CD4-positive, alpha-beta T cell (primary cell): ENCODE results near the gene VPS8. TPM values are rescaled to one million over a fixed set of nuclear protein-coding genes. Genes with fewer than 3 reads are reported as not detected.

Experiments
- ATAC-seq: fragments of 200-7000 bp; cut with Tn5 transposase; one replicate; pipeline ENCODE4 v1.10.0; 2022; ENCODE audit warnings: mild to moderate bottlenecking; ENCODE audit not compliant: poor library complexity
- CTCF ChIA-PET: fragments of 350-600 bp; sonication (Branson Sonifier 250); formaldehyde crosslinking; loops from one replicate; lab custom pipeline; 2021; ENCODE audit warnings: antibody characterized with exemption, inconsistent platforms; lab: Charles Lee
- POLR2A ChIA-PET: fragments of 350-600 bp; sonication (Branson Sonifier 250); formaldehyde crosslinking; loops from one replicate; lab custom pipeline; 2021; ENCODE audit warnings: antibody characterized with exemption, inconsistent platforms; lab: Charles Lee
- DNase-seq, 14 experiments: peaks; one replicate each; pipeline ENCODE4 v3.0.0-alpha.2; 2013 to 2020; ENCODE audit warnings: mixed read lengths in 2 of 14
- H3K27ac ChIP-seq, 2 donors: one replicate each; pipeline versions ENCODE4 v1.5.1 to v1.7.0; 2013; ENCODE audit warnings: low read length in 2 of 2, low read depth in 1 of 2, mild to moderate bottlenecking in 1 of 2
- H3K27me3 ChIP-seq, 2 experiments: 1 replicate in 1 of 2; 2 replicates in 1 of 2; pipeline versions ENCODE4 v1.6.1 to v1.7.0; 2013; ENCODE audit warnings: low read length in 2 of 2, control low read depth in 1 of 2, mild to moderate bottlenecking in 1 of 2, moderate library complexity in 1 of 2; ENCODE audit not compliant: insufficient read depth in 2 of 2, control insufficient read depth in 1 of 2
- H3K36me3 ChIP-seq: one replicate; pipeline ENCODE4 v1.6.1; 2013; ENCODE audit warnings: low read length, control low read depth; ENCODE audit not compliant: insufficient read depth
- H3K4me1 ChIP-seq: one replicate; pipeline ENCODE4 v1.6.1; 2013; ENCODE audit warnings: low read length, control low read depth; ENCODE audit not compliant: insufficient read depth
- H3K4me3 ChIP-seq: one replicate; pipeline ENCODE4 v1.5.1; 2013; ENCODE audit warnings: mild to moderate bottlenecking, low read length, moderate library complexity
- H3K9me3 ChIP-seq, 2 experiments: 1 replicate in 1 of 2; 2 replicates in 1 of 2; pipeline versions ENCODE4 v1.6.1 to v1.7.0; 2013; ENCODE audit warnings: low read length in 2 of 2, mild to moderate bottlenecking in 2 of 2, control low read depth in 1 of 2, moderate library complexity in 1 of 2; ENCODE audit not compliant: control insufficient read depth in 1 of 2, insufficient read depth in 1 of 2
- H3K27ac Mint-ChIP-seq: one replicate; pipeline ENCODE4 v1.8.0; 2020; ENCODE audit warnings: mixed read lengths
- H3K27me3 Mint-ChIP-seq: one replicate; pipeline ENCODE4 v1.8.0; 2021; ENCODE audit warnings: mixed read lengths
- H3K36me3 Mint-ChIP-seq: one replicate; pipeline ENCODE4 v1.8.0; 2021; ENCODE audit warnings: low read depth, mixed read lengths
- H3K4me1 Mint-ChIP-seq: one replicate; pipeline ENCODE4 v1.8.0; 2021; ENCODE audit warnings: low read depth, mixed read lengths
- H3K4me3 Mint-ChIP-seq: one replicate; pipeline ENCODE4 v1.8.0; 2020; ENCODE audit warnings: mild to moderate bottlenecking, mixed read lengths
- H3K9me3 Mint-ChIP-seq: one replicate; pipeline ENCODE4 v1.8.0; 2020; ENCODE audit warnings: mixed read lengths
- CTCF ChIP-seq: fragments of 200-600 bp; IDR thresholded peaks from one replicate; pipeline ENCODE4 v1.8.0; 2022; ENCODE audit warnings: antibody characterized with exemption, mild to moderate bottlenecking
- intact Hi-C, 2 experiments: fragments of 100-400 bp; cut with DNase I in 1 of 2; cut with micrococcal nuclease in 1 of 2; formaldehyde crosslinking; loops; one replicate each; pipeline versions ENCODE4 v1.15.1 to v1.9.0; 2023 to 2025; cut with DNase I, micrococcal nuclease
- total RNA-seq, 174 experiments: library from RNA in 2 of 174; stranded (reverse) in 2 of 174; gene quantifications; one replicate each; pipeline ENCODE4 v1.2.3 and lab custom pipeline; 2021 to 2026

Gene VPS8
- total RNA-seq, 2 experiments from 2014 or later, result 56.8 to 61.2 TPM

DNA sequence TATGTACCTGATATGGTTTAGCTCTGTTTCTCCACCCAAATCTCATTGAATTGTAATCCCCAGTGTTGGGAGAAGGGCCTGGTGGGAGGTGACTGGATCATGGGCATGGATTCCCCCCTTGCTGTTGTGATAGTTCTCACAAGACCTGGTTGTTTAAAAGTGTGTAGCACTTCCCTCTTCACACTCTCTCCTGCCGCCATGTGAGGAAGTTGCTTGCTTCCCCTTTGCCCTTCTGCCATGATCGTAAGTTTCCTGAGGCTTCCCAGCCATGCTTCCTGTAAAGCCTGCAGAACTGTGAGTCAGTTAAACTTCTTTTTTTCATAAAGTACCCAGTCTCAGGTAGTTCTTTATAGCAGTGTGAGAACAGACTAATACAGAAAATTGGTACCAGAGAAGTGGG, 247.8 kb downstream of the VPS8 start:
- CTCF ChIA-PET, result no interaction called here

DNA sequence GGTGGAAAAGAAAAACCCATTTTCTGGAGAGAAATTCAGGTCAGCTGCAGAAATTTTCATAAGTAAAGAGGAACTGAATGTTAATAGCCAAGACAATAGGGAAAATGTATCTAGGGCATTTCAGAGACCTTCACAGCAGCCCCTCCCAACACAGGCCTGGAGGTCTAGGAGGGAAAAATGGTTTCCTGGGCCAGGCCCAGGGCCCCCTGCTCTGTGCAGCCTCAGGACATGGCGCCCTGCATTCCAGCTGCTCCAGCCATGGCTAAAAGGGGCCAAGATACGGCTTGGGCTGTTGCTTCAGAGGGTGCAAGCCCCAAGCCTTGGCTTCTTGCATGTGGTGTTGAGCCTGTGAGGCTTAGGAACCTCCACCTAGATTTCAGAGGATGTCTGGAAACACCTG, 248.7 kb downstream of the VPS8 start:
- Histone ChIP-seq H3K4me3 (no peak overlapping the region), H3K36me3 (no peaks in the 10 kb centered on the region), H3K9me3 (peaks cover 31 to 36% of the 10 kb centered on the region in 2 experiments), H3K27ac (no peak overlapping the region), H3K4me1 (no peaks in the 10 kb centered on the region), H3K27me3 (peaks cover 0 to 2% of the 10 kb centered on the region in 2 experiments)
- no peaks in the 10 kb centered on the region for H3K4me1 Mint-ChIP-seq
- H3K4me3 Mint-ChIP-seq, result no peak overlapping the region
- intact Hi-C loops, result no loop called here
- CTCF ChIA-PET, result no interaction called here
- no peaks in the 10 kb centered on the region for H3K27me3 Mint-ChIP-seq
- H3K27ac Mint-ChIP-seq, result no peak overlapping the region
- POLR2A ChIA-PET, result no interaction called here
- ATAC-seq (no peak), DNase-seq (no peak)
- peaks cover 18% of the 10 kb centered on the region for H3K36me3 Mint-ChIP-seq
- peaks cover 22% of the 10 kb centered on the region for H3K9me3 Mint-ChIP-seq
- TF ChIP-seq CTCF, result no peak

More for the DNA sequence above, 247.8 kb downstream of the VPS8 start:
- peaks cover 0 to 1% of the 10 kb centered on the region in 2 experiments for H3K27me3 ChIP-seq
- H3K4me1 ChIP-seq, result no peaks in the 10 kb centered on the region
- POLR2A ChIA-PET, result no interaction called here
- H3K9me3 Mint-ChIP-seq, result peaks cover 25% of the 10 kb centered on the region
- no peaks in the 10 kb centered on the region for H3K4me1 Mint-ChIP-seq
- no peaks in the 10 kb centered on the region for H3K36me3 ChIP-seq
- ATAC-seq, result no peak
- H3K27ac Mint-ChIP-seq, result no peak overlapping the region
- DNase-seq, result peak in 1 of 14 experiments; percentile 5
- H3K27ac ChIP-seq, result no peak overlapping the region
- intact Hi-C loops, result no loop called here
- no peak overlapping the region for H3K4me3 ChIP-seq
- H3K4me3 Mint-ChIP-seq, result no peak overlapping the region
- H3K9me3 ChIP-seq, result peaks cover 30 to 45% of the 10 kb centered on the region in 2 experiments
- H3K36me3 Mint-ChIP-seq, result peaks cover 26% of the 10 kb centered on the region
- H3K27me3 Mint-ChIP-seq, result no peaks in the 10 kb centered on the region
- TF ChIP-seq CTCF, result no peak

GRCh38 chr3:185062191-185062590, 250.2 kb downstream of the VPS8 start:
- Mint-ChIP-seq H3K36me3 (peaks cover 8% of the 10 kb centered on the region), H3K4me1 (no peaks in the 10 kb centered on the region), H3K27ac (no peak overlapping the region), H3K9me3 (peaks cover 20% of the 10 kb centered on the region), H3K4me3 (no peak overlapping the region), H3K27me3 (no peaks in the 10 kb centered on the region)
- CTCF ChIA-PET, result no interaction called here
- no peak for DNase-seq
- H3K36me3 ChIP-seq, result no peaks in the 10 kb centered on the region
- H3K9me3 ChIP-seq, result peaks cover 26 to 27% of the 10 kb centered on the region in 2 experiments
- no peaks in the 10 kb centered on the region for H3K4me1 ChIP-seq
- TF ChIP-seq CTCF, result no peak
- peaks cover 0 to 2% of the 10 kb centered on the region in 2 experiments for H3K27me3 ChIP-seq
- no peak overlapping the region for H3K4me3 ChIP-seq
- no peak overlapping the region for H3K27ac ChIP-seq
- intact Hi-C loops, result no loop called here
- POLR2A ChIA-PET, result no interaction called here
- no peak for ATAC-seq
